ENCODE measurements around the gene CPLX1. TPM values are rescaled to one million over a fixed set of nuclear protein-coding genes. Genes with fewer than 3 reads are reported as not detected.
"Not testable (repeated sequence)": the region's sequence is repeated elsewhere in the genome, so short reads cannot be mapped to it uniquely, and the experiment has no call there.

CPLX1 gene
- total RNA-seq, 2 donors from 2014 or later: not detected

- Mint-ChIP-seq H3K27me3 (peaks cover 37 to 41% of the 10 kb centered on the region in 2 donors), H3K4me1 (ENCODE audit: low read depth in 2 of 2) (no peaks in the 10 kb centered on the region), H3K4me3 (no peak overlapping the region), H3K36me3 (no peaks in the 10 kb centered on the region), H3K27ac (no peak overlapping the region), H3K9me3 (no peaks in the 10 kb centered on the region)
- ATAC-seq (no peak), DNase-seq (ENCODE audit: low spot score) (peak; percentile 40)
Observed at GRCh38 chr4:813900-814299, 12.0 kb downstream of the CPLX1 start.

- ATAC-seq (no peak), DNase-seq (ENCODE audit: low spot score) (peak; percentile 60)
- Mint-ChIP-seq H3K9me3 (peaks cover 3% of the 10 kb centered on the region), H3K27ac (no peak overlapping the region), H3K27me3 (peaks cover 28 to 33% of the 10 kb centered on the region in 2 donors), H3K4me3 (no peak overlapping the region), H3K4me1 (ENCODE audit: low read depth in 2 of 2) (no peaks in the 10 kb centered on the region), H3K36me3 (peaks cover 4% of the 10 kb centered on the region)
Observed at GRCh38 chr4:808860-809570, 16.9 kb downstream of the CPLX1 start.

GRCh38 chr4:807792-808191 lies 18.1 kb downstream of the CPLX1 start:
- Mint-ChIP-seq H3K27me3 (peaks cover 21 to 26% of the 10 kb centered on the region in 2 donors), H3K27ac (no peak overlapping the region), H3K36me3 (peaks cover 4% of the 10 kb centered on the region), H3K4me1 (ENCODE audit: low read depth in 2 of 2) (no peaks in the 10 kb centered on the region), H3K9me3 (peaks cover 3% of the 10 kb centered on the region), H3K4me3 (no peak overlapping the region)
- ATAC-seq: no peak
- no peak for DNase-seq (ENCODE audit: low spot score)

DNA sequence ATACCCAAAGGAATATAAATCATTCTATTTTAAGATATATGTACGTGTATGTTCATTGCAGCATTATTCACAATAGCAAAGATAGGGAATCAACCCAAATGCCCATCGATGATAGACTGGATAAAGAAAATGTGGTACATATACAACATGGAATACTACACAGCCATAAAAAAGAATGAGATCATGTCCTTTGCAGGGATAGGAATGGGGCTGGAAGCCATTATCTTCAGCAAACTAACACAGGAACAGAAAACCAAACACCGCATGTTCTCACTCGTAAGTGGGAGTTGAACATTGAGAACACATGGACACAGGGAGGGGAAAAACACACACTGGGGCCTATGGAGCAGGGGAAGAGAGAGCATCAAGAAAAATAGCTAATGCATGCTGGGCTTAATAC lies 18.9 kb downstream of the CPLX1 start:
- H3K4me1 Mint-ChIP-seq (ENCODE audit: low read depth in 2 of 2); H3K36me3 Mint-ChIP-seq; ATAC-seq: not testable (repeated sequence)

DNA sequence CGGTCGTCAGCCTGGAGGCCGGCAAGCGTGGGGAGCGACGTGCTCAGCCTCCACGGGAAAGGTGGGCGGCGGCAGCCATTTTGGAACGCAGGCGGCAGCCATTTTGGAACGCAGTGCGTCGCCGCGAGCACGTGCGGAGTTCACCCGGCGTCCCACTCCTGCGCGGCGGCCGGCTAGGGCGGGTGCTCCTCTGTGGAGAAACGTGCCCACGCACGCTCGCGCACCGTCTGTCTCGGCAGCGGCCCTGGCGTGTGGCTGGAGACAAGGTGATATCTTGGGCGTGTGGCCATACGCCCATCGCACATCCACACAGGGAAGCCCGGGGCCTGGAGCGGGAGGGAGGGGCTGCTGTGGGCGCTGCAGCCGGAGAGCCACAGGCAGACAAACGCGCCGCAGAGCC lies 21.1 kb downstream of the CPLX1 start:
- Mint-ChIP-seq H3K9me3 (peaks cover 3% of the 10 kb centered on the region), H3K27ac (no peak overlapping the region), H3K27me3 (peaks cover 15 to 21% of the 10 kb centered on the region in 2 donors), H3K36me3 (peaks cover 4% of the 10 kb centered on the region), H3K4me1 (ENCODE audit: low read depth in 2 of 2) (no peaks in the 10 kb centered on the region), H3K4me3 (no peak overlapping the region)
- ATAC-seq: no peak
- peak; percentile 49 for DNase-seq (ENCODE audit: low spot score)

More for the DNA sequence above, 18.9 kb downstream of the CPLX1 start:
- H3K9me3 Mint-ChIP-seq; H3K4me3 Mint-ChIP-seq; H3K27ac Mint-ChIP-seq; DNase-seq (ENCODE audit: low spot score): not testable (repeated sequence)
- peaks cover 21 to 22% of the 10 kb centered on the region in 2 donors for H3K27me3 Mint-ChIP-seq

GRCh38 chr4:803884-804283 lies 22.0 kb downstream of the CPLX1 start:
- ATAC-seq: no peak
- Mint-ChIP-seq H3K9me3 (peaks cover 3% of the 10 kb centered on the region), H3K36me3 (peaks cover 4% of the 10 kb centered on the region), H3K27ac (no peak overlapping the region), H3K27me3 (peaks cover 18 to 21% of the 10 kb centered on the region in 2 donors), H3K4me3 (no peak overlapping the region), H3K4me1 (ENCODE audit: low read depth in 2 of 2) (peaks cover 0 to 3% of the 10 kb centered on the region in 2 donors)
- no peak for DNase-seq (ENCODE audit: low spot score)

- Mint-ChIP-seq H3K27ac (no peak overlapping the region), H3K27me3 (peaks cover 14 to 21% of the 10 kb centered on the region in 2 donors), H3K36me3 (peaks cover 4% of the 10 kb centered on the region), H3K4me3 (no peak overlapping the region), H3K4me1 (ENCODE audit: low read depth in 2 of 2) (peaks cover 0 to 3% of the 10 kb centered on the region in 2 donors), H3K9me3 (peaks cover 3% of the 10 kb centered on the region)
- DNase-seq (ENCODE audit: low spot score): no peak
- ATAC-seq: no peak
Observed at GRCh38 chr4:801436-802124, 24.3 kb downstream of the CPLX1 start.

DNA sequence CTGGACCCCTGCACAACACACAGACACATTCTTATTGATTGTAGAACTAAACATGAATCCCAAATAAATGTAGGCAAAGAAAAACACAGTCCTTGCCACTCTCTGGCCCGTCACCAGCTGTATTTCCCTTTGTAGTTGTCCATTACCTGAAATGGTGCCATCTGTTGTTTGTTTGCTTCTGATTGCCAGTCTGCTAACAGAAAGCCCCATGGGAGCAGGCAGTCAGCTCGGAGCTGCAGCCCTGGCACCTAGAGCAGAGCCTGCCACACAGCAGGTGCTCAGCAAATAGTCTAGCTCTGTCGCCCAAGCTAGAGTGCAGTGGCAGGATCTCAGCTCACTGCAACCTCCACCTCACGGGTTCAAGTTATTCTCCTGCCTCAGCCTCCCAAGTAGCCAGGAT lies 28.9 kb downstream of the CPLX1 start:
- H3K9me3 Mint-ChIP-seq: no peaks in the 10 kb centered on the region
- H3K36me3 Mint-ChIP-seq: no peaks in the 10 kb centered on the region
- peaks cover 22 to 34% of the 10 kb centered on the region in 2 donors for H3K27me3 Mint-ChIP-seq
- ATAC-seq (no peak), DNase-seq (ENCODE audit: low spot score) (no peak)
- no peak overlapping the region for H3K4me3 Mint-ChIP-seq
- peaks cover 7 to 15% of the 10 kb centered on the region in 2 donors for H3K4me1 Mint-ChIP-seq (ENCODE audit: low read depth in 2 of 2)
- H3K27ac Mint-ChIP-seq: no peak overlapping the region

DNA sequence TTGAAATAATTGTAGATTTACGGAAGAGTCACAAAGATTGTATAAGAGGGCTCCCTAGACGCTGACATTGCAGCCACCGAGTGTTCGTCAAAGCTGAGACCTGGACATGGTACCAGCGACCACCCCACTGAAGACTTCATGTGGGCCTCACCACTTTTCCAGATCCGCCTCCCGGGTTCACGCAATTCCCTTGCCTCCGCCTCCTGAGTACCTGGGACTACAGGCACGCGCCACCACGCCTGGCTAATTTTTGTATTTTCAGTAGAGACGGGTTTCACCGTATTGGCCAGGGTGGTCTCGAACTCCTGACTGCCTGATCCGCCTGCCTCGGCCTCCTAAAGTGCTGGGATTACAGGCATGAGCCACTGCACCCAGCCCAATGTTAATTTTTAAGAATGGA lies 29.7 kb downstream of the CPLX1 start:
- Mint-ChIP-seq H3K4me3 (no peak overlapping the region), H3K36me3 (no peaks in the 10 kb centered on the region), H3K27me3 (peaks cover 22 to 34% of the 10 kb centered on the region in 2 donors), H3K4me1 (ENCODE audit: low read depth in 2 of 2) (peaks cover 7 to 15% of the 10 kb centered on the region in 2 donors), H3K27ac (no peak overlapping the region), H3K9me3 (no peaks in the 10 kb centered on the region)
- no peak for DNase-seq (ENCODE audit: low spot score)
- no peak for ATAC-seq

DNA sequence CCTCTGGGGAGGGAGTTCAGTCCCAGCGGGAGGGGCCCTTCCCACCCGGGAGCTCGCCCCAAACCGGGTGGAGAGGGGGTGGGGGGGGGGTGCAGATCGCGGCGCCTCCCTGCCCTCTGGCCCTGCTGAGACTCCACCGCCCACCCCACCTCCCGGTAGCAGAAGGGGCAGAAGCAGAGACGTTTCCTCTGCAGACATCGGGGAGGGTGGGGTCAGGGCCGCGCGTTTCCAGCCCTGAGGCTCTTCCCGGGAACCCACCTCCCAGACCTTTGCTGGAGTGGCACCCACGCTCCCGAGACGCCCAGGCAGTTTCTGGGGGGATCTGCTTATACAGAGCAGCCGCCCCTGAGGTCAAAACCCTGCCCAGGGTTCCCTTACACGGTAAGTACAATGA lies 30.2 kb downstream of the CPLX1 start:
- H3K27ac Mint-ChIP-seq: no peak overlapping the region
- no peak for DNase-seq (ENCODE audit: low spot score)
- ATAC-seq: no peak
- no peaks in the 10 kb centered on the region for H3K36me3 Mint-ChIP-seq
- peaks cover 7 to 15% of the 10 kb centered on the region in 2 donors for H3K4me1 Mint-ChIP-seq (ENCODE audit: low read depth in 2 of 2)
- no peaks in the 10 kb centered on the region for H3K9me3 Mint-ChIP-seq
- peaks cover 27 to 36% of the 10 kb centered on the region in 2 donors for H3K27me3 Mint-ChIP-seq
- no peak overlapping the region for H3K4me3 Mint-ChIP-seq

GRCh38 chr4:794900-795725 lies 30.8 kb downstream of the CPLX1 start:
- ATAC-seq: no peak
- Mint-ChIP-seq H3K9me3 (no peaks in the 10 kb centered on the region), H3K4me3 (no peak overlapping the region), H3K27ac (no peak overlapping the region), H3K27me3 (peaks cover 31 to 39% of the 10 kb centered on the region in 2 donors), H3K4me1 (ENCODE audit: low read depth in 2 of 2) (peaks cover 7 to 15% of the 10 kb centered on the region in 2 donors), H3K36me3 (no peaks in the 10 kb centered on the region)
- no peak for DNase-seq (ENCODE audit: low spot score)

DNA sequence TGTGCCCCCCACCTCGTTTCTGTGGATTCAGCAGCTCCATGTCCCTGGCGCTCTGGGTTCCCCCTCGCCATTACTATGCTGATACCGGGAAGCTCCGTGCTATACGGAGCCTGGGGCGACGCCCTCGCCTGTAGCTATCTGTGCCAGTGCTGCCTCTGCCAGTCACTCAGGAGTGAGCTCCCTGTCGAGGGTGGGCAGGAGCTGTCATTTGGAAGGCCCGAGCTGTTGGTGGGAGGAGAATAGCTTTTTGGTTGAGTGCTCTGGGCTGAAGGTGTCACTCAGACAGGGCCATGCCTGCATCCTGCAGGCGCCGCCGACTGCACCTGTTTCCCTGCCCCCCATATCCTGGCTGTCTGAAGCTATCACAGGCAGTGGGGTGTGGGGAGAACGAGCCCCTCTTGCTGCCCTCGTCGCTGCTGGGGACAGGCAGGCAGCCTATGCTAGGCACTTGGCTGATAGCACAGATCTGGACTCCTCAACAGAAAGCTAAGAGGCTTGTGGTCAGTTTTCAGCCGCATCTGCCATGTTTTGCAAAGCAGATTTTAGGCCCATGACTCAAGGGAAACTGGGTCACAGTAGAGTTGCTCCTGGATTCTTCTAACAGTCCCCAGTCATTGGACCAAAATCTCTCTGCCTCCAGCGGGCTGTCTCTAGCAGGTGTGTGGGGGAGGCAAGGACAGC lies 31.8 kb downstream of the CPLX1 start:
- no peak for ATAC-seq
- H3K27me3 Mint-ChIP-seq: peaks cover 31 to 38% of the 10 kb centered on the region in 2 donors
- DNase-seq (ENCODE audit: low spot score): no peak
- no peaks in the 10 kb centered on the region for H3K9me3 Mint-ChIP-seq
- no peak overlapping the region for H3K4me3 Mint-ChIP-seq
- no peaks in the 10 kb centered on the region for H3K36me3 Mint-ChIP-seq
- peaks cover 7 to 14% of the 10 kb centered on the region in 2 donors for H3K4me1 Mint-ChIP-seq (ENCODE audit: low read depth in 2 of 2)
- H3K27ac Mint-ChIP-seq: no peak overlapping the region

GRCh38 chr4:793093-793861 lies 32.7 kb downstream of the CPLX1 start:
- H3K27me3 Mint-ChIP-seq: peaks cover 31 to 36% of the 10 kb centered on the region in 2 donors
- H3K36me3 Mint-ChIP-seq: no peaks in the 10 kb centered on the region
- peaks cover 7 to 12% of the 10 kb centered on the region in 2 donors for H3K4me1 Mint-ChIP-seq (ENCODE audit: low read depth in 2 of 2)
- DNase-seq (ENCODE audit: low spot score) (no peak), ATAC-seq (no peak)
- peak overlapping the region; percentile 8 for H3K4me3 Mint-ChIP-seq
- H3K27ac Mint-ChIP-seq: no peak overlapping the region
- no peaks in the 10 kb centered on the region for H3K9me3 Mint-ChIP-seq
